ENCODE measurements around the gene EI24. TPM values are rescaled to one million over a fixed set of nuclear protein-coding genes. Genes with fewer than 3 reads are reported as not detected.

The EI24 gene
- total and polyA plus RNA-seq, 2 of the 4 experiments (the other 2 are of a cell fraction) = 89.7 to 95.9 TPM

- Histone ChIP-seq H3K23ac (ENCODE audit: low read depth, low read length) (no peak overlapping the region), H2BK15ac (ENCODE audit: low read depth, low read length) (no peak overlapping the region), H2AK5ac (ENCODE audit: low read depth, low read length) (no peak overlapping the region), H3K18ac (ENCODE audit: low read depth, low read length) (no peak overlapping the region), H2BK20ac (ENCODE audit: low read depth, low read length) (no peak overlapping the region), H3K9ac (ENCODE audit: low read depth, low read length) (no peak overlapping the region), H3K27ac (ENCODE audit: insufficient read depth, low read length) (no peak overlapping the region), H4K20me1 (ENCODE audit: insufficient read depth, low read length) (no peaks in the 10 kb centered on the region), H2AFZ (replicated peaks; ENCODE audit: low read length, poor library complexity) (no peak overlapping the region), H3K56ac (ENCODE audit: extremely low read depth, insufficient read depth, low read length) (no peak overlapping the region), H2AK9ac (replicated peaks; ENCODE audit: low read depth, low read length, poor library complexity) (no peak overlapping the region), H3K9me1 (ENCODE audit: insufficient read depth, low read length) (no peaks in the 10 kb centered on the region), H2BK120ac (ENCODE audit: low read depth, low read length) (no peak overlapping the region), H4K91ac (ENCODE audit: insufficient read depth, low read depth, low read length) (no peak overlapping the region), H4K8ac (ENCODE audit: low read depth in 2 of 2, low read length in 2 of 2) (no peak overlapping the region), H3K79me1 (ENCODE audit: low read depth in 1 of 2, low read length in 2 of 2) (no peaks in the 10 kb centered on the region), H3K4me1 (ENCODE audit: control insufficient read depth, insufficient read depth, low read length) (no peaks in the 10 kb centered on the region), H2BK5ac (ENCODE audit: low read depth, low read length, poor library complexity, severe bottlenecking) (no peak overlapping the region), H3K36me3 (ENCODE audit: control insufficient read depth, insufficient read depth, low read length) (no peaks in the 10 kb centered on the region), H3K27me3 (ENCODE audit: control insufficient read depth, insufficient read depth, low read length) (no peaks in the 10 kb centered on the region; the same call in 1 of the 2 replicates), H3K14ac (replicated peaks; ENCODE audit: low read depth, low read length) (no peak overlapping the region), H3K9me3 (ENCODE audit: control insufficient read depth, insufficient read depth, low read length) (no peaks in the 10 kb centered on the region), H3K4ac (ENCODE audit: low read depth, low read length) (no peak overlapping the region), H3K4me3 (ENCODE audit: insufficient read depth, low read depth, low read length) (no peak overlapping the region), H4K5ac (ENCODE audit: low read depth, low read length) (no peak overlapping the region), H3K4me2 (ENCODE audit: low read depth, low read length) (no peak overlapping the region)
- dilution Hi-C loops (cut with HindIII; ENCODE audit: low sequenced_read_pairs, unreplicated experiment) (no loop called here), in situ Hi-C loops (cut with MboI; ENCODE audit: low sequenced_read_pairs) (no loop called here), intact Hi-C loops (cut with micrococcal nuclease) (loop anchor here (10.0 kb wide), 1 partner anchor 597 kb away; no protein-coding TSS in a partner anchor)
- ChIA-PET CTCF (no interaction called here), POLR2A (ENCODE audit: unreplicated experiment) (no interaction called here)
- TF ChIP-seq NFE2L2 (IDR thresholded peaks at IDR 0.05; ENCODE audit: low read depth, low read length) = no peak
- no peak for TF ChIP-seq MAZ (IDR thresholded peaks at IDR 0.05; ENCODE audit: borderline replicate concordance, low read depth, low read length)
- TF ChIP-seq ELK1 (IDR thresholded peaks at IDR 0.05; ENCODE audit: borderline replicate concordance, low read depth, low read length) = no peak
- no peak for TF ChIP-seq RCOR1 (IDR thresholded peaks at IDR 0.05; ENCODE audit: insufficient replicate concordance, low read length)
- no peak for TF ChIP-seq BHLHE40 (IDR thresholded peaks at IDR 0.05; ENCODE audit: low read depth, low read length)
- no peak for TF ChIP-seq CHD1 (IDR thresholded peaks at IDR 0.05; ENCODE audit: low read depth, low read length)
- TF ChIP-seq FOS (IDR thresholded peaks at IDR 0.05; ENCODE audit: low read depth, low read length) = no peak
- TF ChIP-seq CEBPB (IDR thresholded peaks at IDR 0.05; ENCODE audit: low read depth, low read length) = no peak
- TF ChIP-seq RAD21 (IDR thresholded peaks at IDR 0.05; ENCODE audit: low read length) = no peak
- no peak for TF ChIP-seq RFX5 (IDR thresholded peaks at IDR 0.05; ENCODE audit: low read depth, low read length)
- no peak for TF ChIP-seq MAFK (IDR thresholded peaks at IDR 0.05; ENCODE audit: low read depth, low read length)
- no peak for TF ChIP-seq SMC3 (IDR thresholded peaks at IDR 0.05; ENCODE audit: low read depth, low read length)
- no peak for TF ChIP-seq USF2 (IDR thresholded peaks at IDR 0.05; ENCODE audit: low read depth, low read length)
- no peak for TF ChIP-seq CTCF (conservative IDR thresholded peaks at IDR 0.05; ENCODE audit: low read depth, low read length)
- TF ChIP-seq MXI1 (IDR thresholded peaks at IDR 0.05; ENCODE audit: borderline replicate concordance, low read depth, low read length) = no peak
- TF ChIP-seq POLR2A (IDR thresholded peaks at IDR 0.05; ENCODE audit: low read depth, low read length) = no peak
- no CpG with 5 or more reads among the region's 1 CpG for WGBS, 2 experiments (ENCODE audit: extremely low coverage in 2 of 2, insufficient read length in 1 of 2)
- DNase-seq (no peak), ATAC-seq (ENCODE audit: low read depth) (no peak)
- no TSS peak for BruUV-seq (replicated peaks)
Observed at GRCh38 chr11:125561924-125562323, 7.4 kb upstream of the EI24 start.

Data from IMR-90 (cell line).